GM21825 (cell line): ENCODE measurements around the gene GOLGA7B.
"Not testable (repeated sequence)": the region's sequence is repeated elsewhere in the genome, so short reads cannot be mapped to it uniquely, and the experiment has no call there.

Source experiments
- ATAC-seq: cut with Tn5 transposase; IDR thresholded peaks from one replicate; pipeline ENCODE4 v1.9.1; 2021; ENCODE audit warnings: mild to moderate bottlenecking, moderate library complexity; ENCODE audit not compliant: unreplicated experiment

GOLGA7B gene

GRCh38 chr10:97830064-97830463 lies 19.6 kb upstream of the GOLGA7B start:
- ATAC-seq = no peak

DNA sequence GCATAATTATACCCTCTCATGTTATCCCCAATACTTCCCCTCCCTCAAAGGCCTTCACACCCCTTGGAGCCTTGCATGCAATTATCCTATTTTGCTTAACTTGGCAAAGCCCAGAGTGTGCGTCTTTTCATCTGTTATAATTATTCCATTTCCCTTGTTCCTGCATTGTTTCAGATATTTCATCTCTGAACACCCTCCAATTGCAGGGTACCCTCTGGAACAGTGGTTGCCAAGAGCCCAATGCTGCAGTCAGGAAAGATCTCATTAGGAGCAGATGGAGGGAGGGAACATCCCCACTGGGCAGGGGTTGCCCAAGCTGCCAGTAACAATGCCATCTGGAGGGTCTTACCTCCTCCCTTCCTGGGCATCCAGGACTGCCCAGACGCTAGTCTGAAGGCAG lies 18.4 kb upstream of the GOLGA7B start:
- no peak for ATAC-seq

- no peak for ATAC-seq
Measured at GRCh38 chr10:97836446-97836845, 13.2 kb upstream of the GOLGA7B start.

DNA sequence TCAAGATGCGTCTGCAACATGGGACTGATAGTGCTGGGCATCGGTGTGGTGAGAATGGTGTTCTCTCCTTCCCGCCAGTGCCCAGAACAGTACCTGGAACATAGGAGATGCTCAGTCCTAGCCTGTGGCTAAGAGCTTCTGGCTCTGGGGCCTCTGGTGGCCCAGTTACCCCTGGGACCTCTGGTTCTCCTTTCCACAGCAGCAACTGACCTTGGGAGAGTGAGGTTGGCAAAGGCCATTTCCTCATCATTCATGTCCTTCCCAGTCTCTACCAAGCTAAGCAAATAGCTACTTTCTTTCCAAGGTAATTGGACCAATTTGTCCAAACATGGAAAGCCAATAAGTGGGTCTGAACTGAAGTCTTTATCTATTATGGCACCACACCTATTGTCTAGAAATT lies 11.6 kb upstream of the GOLGA7B start:
- no peak for ATAC-seq

- ATAC-seq = not testable (repeated sequence)
Measured at GRCh38 chr10:97841166-97841565, 8.5 kb upstream of the GOLGA7B start.

- not testable (repeated sequence) for ATAC-seq
Measured at GRCh38 chr10:97842114-97842513, 7.5 kb upstream of the GOLGA7B start.

DNA sequence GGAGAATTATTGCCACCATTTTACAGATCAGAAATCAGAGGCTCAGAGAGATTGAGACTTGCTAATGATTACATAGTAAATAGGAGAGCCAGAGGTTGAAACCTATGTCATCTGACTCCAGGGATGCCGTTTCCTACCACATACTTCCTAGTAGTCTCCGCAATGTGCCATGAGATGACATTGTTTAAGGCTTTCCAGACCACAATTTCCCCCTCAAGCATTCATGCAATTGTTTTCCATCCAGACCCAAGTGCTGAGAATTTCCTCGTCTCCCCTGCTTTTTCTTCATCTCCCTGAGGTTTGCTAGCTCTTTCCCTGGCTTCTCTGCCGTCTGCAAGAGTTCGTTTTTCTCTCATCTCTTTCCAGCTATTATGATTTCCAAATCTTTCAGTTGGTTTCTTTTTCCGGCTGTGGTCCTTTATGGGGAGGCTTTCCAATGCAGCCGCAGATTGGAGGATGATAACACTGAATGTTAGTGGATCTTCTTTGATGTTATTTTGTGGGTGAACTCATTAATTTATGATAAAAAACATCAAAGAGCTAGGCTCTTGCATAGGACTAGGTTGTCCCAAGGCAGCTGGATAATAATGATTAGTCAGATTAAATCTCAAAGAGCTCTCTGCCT lies 6.9 kb upstream of the GOLGA7B start:
- no peak for ATAC-seq

GRCh38 chr10:97843281-97843671 lies 6.4 kb upstream of the GOLGA7B start:
- no peak for ATAC-seq

GRCh38 chr10:97843972-97844371 lies 5.7 kb upstream of the GOLGA7B start:
- not testable (repeated sequence) for ATAC-seq

GRCh38 chr10:97844678-97845077 lies 5.0 kb upstream of the GOLGA7B start:
- no peak for ATAC-seq

GRCh38 chr10:97849103-97849686 lies 448 bp upstream of the GOLGA7B start:
- no peak for ATAC-seq

- no peak for ATAC-seq
Measured at GRCh38 chr10:97850446-97850845, 803 bp downstream of the GOLGA7B start.

DNA sequence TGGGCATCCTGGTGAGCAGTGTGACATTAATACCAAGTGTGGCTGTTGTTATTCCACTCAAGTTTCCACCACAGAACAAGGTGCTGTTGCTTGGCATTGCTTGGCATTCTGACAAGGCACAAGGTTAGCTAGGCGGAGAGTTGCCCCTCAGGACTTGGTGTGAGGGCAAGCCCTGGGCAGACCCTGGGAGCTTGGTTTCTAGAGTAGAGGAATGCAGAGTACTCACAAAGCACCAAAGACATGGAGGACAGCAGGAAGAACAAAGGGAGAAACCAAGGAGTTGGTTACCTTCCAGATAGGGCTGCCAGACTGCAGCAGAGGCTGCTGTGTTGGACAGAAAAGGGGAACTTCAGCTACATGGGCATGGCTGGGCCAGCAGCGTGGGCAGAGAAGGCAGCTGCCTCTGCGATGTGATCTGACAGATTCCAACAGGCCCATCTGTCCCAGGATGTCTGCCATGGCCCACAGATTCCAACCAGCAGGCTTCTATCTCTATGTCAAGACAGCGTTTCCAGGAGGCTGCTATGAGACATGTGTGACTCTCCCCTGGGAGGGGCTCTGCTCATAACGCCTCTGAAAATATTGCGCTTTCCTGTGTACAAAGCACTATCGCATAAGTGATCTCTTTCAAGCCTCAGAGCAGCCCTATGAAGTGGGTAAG lies 1.8 kb downstream of the GOLGA7B start:
- no peak for ATAC-seq

DNA sequence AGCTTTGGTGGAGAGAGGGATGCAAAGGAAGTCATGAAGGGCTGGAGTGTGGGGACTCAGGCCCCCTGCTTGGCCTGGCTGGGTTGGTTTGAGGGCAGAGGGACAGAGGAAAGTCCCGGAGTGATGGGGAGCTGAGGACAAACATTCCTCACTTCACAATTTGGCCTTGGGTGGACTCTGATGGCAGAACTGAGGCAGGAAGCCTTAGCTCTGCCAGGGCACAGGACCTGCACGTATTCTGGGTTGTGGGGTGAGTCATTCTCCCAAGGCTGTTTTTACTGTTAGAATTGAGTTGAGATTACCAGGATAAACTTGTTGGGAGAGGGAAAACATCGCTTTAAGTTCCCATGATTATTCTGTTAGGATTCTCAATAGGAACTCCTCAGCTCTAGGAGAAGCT lies 2.6 kb downstream of the GOLGA7B start:
- ATAC-seq = no peak

DNA sequence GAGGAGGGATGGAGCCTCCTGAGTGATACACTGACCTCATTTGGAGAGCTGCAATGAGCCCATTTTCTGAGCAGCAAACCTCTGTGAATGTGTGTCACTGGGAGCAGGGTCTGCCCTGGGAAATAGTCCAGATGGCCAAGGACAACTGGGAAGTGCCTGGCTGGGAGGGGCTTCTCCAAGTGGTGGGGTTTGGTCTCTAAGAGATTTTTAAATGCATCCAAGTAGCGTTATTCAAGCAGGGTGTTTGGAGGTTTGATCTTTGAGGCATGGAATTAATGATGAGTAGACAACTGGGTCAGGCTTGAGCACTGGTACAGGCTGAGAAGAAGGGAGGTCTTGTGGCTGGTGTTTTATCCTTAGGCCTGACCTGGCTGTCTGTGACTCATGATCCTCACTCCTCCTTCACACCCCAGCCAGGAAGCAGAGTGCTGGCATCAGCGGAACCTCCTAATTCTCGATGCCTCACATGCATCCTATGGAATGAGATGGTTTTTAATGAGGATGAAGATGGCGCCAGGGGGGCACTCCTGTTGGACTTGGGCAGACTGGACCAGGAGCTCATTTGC lies 3.3 kb downstream of the GOLGA7B start:
- no peak for ATAC-seq

DNA sequence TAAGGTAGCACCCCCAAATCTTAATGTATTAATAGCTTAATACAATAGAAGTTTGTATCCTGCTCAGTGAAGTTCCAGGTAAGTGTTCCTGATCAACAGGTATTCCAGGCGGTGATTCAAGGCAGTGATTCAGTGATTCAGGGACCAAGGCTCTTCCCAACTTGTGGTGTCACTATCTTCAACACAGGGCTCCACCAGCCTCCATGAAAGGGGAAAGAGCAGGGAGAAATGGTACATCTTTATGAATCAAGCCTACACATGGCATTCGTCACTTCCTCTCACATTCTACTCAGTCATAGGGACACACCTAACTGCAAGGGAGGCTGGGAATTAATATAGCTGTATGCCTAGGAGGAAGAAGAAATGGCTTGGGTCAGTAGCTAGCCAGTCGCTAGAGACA lies 5.1 kb downstream of the GOLGA7B start:
- no peak for ATAC-seq

- ATAC-seq = no peak
Measured at GRCh38 chr10:97858001-97858439, 8.4 kb downstream of the GOLGA7B start.

- ATAC-seq = no peak
Measured at GRCh38 chr10:97861097-97861750, 11.6 kb downstream of the GOLGA7B start.

DNA sequence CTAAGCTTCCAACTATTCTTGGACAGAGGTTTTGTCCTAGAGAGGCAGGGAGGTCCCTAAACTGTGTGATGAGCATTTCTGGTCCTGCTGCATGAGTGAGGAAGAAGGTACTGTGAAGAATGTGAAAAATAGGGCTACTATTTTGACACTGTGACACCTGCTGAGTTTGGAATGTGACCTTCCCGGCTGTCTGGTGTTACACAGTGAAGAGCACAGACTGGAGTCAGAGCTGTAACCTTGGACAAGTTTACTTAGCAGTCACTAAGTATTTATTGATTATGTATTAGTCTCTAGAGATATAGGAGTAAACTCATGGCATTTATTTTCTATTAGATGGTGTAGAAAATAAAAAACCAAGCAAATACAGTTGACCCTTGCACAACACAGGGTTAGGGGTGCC lies 12.3 kb downstream of the GOLGA7B start:
- no peak for ATAC-seq

DNA sequence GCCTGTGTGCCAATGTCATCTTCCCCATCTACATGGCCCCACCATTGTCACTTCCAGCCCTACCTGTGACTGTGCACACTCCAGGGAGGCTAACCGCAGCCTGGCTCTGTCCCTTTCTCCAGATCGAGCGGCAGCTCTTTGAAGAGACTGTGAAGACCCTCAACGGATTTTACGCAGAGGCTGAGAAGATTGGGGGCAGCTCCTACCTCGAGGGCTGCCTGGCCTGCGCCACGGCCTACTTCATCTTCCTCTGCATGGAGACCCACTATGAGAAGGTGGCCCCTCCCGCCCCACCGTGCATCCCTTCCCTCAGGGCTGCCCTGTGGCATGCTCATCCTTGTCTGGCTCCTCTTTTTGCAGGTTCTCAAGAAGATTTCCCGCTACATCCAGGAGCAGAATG lies 14.2 kb downstream of the GOLGA7B start:
- no peak for ATAC-seq

DNA sequence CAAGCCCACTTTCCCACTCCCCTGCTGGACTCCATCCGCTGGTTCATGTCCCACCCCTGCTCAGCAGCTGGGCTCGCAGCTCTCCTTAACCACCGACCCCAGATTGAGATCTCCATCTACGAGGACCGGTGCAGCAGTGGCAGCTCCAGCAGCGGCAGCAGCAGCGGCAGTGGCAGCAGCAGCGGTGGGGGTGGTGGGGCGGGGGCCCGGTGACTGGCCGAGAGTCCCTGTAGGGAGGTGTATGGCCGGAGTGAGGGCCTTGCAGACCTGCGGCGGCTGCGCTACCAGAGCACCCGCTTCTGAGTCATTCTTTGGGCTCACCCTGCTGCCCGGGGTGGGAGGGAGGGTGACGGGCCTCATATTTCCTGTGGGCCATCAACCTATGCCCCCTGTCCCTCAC lies 15.8 kb downstream of the GOLGA7B start:
- ATAC-seq = no peak
